ENCODE data around the gene PDHX.
"Not testable (repeated sequence)": the region's sequence is repeated elsewhere in the genome, so short reads cannot be mapped to it uniquely, and the experiment has no call there.

PDHX gene

DNA sequence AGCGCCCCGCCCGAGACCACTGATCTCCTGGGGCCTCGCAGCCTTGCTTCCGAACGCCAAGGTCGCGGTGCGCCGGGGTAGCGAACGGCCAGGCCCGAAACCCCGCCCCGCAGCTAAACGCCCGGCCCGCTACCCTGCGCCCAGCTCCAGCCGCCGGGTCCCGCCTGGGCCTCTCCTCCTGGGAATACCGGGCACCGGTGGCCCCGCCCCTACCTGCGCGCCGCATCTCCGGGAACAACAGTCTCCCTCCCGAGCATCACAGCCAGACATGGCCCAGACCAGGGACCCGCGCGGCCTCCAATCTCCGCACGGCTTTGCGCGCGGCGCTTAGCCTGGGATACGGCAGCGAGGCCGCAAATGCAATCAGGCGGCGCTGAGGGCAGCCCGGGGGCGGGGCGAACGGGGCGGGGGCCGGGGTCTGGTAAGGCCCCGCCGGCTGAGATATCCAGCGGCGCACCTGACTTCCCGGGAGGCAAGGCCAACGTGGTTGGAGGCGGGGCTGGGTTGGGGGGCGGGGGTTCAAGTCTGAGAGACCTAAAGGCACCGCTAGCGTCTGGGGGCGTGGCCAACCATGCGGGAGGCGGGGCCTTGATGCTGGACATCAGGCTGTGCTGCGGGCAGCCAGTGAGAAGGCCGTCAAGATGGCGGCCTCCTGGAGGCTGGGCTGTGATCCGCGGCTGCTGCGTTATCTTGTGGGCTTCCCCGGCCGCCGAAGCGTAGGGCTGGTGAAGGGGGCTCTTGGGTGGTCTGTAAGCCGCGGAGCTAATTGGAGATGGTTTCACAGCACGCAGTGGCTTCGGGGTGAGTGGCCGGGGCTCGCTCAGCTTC lies at the start of gene PDHX, which contains the start of gene APIP:
TSS of gene PDHX (plus strand) at position 604 of the 828 bp plus-strand sequence. CDS start at position 642, 38 bp downstream.
TSS of gene APIP (minus strand) at position 365 of the 828 bp plus-strand sequence. CDS start at position 270, 95 bp downstream.
- peak; percentile 96 for DNase-seq

GRCh38 chr11:34869425-34869824 lies 47.0 kb upstream of the PDHX start:
- no peak for DNase-seq

DNA sequence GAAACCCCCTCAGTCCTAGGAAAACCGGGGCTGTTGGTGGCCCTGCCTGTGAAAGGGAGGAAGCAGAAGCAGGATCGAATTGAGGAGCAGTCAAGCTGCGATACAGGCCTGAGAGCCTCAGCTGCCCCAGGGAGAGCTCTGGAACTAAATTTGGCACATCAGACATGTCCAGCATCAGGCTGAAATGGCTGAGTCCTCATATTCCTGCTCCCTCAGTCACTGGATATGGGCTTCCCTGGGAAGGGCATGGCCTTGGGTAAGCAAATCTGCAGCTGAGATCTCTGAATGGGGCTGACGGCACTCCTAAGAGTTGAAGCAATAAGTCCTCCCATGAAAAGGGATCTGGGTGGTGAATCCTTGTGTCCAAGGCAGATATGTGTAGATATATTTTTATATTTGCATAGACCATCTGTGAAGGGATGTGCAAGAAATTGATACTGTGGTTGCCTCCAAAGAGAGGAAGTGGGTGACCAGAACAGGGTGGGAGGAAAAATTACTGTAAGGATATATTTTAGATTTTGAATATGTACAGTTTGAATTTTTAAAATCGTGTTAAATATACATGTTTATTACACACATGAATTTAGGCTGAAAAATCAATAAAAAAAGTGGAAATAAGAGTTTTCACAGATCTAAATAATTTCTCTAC lies 45.7 kb upstream of the PDHX start:
- DNase-seq, result no peak

DNA sequence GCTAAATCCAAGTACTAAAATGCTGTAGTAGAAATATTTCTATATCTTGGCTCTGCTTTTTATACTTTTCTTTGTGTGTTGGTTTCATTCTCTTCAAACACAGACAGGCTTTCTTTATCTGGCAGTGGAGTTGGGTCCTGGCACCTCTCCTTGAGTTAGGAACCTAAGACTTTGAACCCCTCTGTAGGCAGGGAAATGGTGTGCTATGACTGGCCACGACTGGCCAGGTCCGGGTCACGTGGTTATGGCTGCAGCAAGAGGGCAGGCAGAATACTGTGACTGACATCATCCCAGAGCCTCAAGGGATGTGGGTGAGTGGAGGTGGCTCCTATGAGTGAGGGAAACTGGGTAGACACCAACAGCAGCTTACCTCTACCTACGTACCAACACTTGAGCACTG lies 42.2 kb upstream of the PDHX start:
- DNase-seq, result no peak

DNA sequence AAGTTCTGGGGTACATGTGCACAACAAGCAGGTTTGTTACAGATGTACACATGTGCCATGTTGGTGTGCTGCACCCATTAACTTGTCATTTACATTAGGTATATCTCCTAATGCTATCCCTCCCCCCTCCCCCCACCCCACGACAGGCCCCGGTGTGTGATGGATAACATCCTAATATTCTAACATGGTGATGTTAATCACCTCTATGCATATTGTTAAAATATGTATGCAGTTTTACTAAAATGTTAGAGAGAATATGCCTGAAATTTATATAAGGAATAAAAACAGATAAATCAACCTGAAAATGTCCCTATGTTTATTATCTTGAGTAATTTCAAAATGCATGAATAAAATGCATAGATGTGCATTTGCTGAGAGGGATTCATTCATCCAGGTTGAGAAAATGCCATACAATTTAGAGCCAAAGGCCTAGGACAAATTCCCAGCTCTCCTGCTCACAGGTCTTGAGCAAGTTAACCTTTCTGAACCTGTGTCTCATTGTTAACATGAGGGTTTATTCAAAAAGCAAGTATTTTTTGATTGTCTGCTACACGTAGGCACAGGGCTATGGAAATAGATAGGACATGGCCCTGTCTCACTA lies 38.9 kb upstream of the PDHX start:
- DNase-seq, result no peak

- DNase-seq, result no peak
These were observed 34.5 kb upstream of the PDHX start for GRCh38 chr11:34881900-34882299.

DNA sequence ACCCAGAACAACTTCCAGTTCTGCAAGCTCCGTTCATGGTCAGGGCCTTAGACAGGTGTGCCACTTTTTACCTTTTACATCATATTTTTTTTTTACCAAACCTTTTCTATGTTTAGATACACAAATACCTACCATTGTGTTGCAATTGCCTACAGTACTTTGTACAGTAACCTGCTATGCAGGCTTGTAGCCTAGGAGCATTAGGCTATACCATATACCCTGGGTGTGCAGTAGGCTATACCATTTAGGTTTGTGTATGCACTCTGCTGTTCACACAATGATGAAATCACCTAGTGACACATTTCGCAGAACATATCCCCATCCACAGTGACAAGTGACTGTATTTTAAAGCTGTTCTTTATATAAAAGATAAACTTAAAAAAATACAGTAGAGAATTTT lies 29.8 kb upstream of the PDHX start:
- no peak for DNase-seq

DNA sequence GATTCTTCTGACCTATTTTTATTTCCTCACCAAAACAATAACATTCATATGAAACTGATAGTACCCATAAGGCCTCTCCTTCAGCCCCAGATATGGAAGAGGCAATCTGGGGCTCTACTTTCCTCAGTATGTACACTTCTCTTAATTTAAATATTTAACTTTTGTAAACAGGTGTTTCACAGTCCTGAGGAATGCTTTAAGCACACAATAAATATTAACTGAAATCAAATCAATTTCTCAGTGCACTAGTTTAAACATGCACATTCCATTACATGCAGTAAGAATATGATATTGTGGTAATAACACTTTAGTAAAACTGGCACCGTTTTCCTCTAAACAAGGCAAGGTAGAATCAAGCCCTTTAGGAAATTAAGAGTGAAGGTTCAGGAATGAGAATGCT lies 29.2 kb upstream of the PDHX start:
- DNase-seq, result no peak

DNA sequence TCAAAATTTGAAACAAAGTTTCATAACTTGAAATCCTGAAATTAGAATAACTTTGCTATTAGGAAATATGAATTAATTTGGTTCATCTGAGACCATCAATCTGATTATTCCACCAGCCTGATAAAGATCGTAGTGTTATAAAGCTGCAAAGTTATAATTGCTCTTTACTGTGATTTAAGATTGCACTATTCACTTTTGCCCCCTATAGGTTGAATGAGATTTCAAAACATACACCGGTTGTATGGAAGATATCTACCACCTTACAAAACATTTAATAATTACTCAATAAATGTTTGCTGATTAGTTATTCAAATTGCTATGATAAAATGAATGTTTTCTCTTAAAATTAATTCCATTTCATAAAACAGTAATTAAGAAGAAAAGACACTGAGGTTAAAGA lies 26.3 kb upstream of the PDHX start:
- DNase-seq, result no peak

- DNase-seq, result no peak
These were observed 25.6 kb upstream of the PDHX start for GRCh38 chr11:34890812-34891211.

DNA sequence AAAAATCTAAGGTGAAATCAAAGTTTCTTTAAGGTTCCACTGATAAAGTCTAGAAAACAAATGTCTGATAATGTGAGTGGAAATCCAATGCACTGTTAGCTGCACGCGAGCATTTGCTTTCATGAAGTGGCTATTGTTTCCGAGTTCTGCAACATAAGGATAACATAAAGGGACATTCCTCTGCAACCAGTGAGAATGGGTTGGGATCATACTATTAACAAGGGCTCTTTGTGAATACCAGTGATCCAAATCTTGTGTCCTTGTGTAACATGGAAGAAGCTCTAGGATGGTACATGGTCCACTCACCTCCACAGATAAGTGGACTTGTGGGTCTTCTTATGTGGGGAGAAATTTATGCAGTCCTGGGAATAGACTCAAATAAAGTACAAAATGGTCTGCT lies 24.8 kb upstream of the PDHX start:
- no peak for DNase-seq

GRCh38 chr11:34893416-34893815 lies 23.0 kb upstream of the PDHX start:
- no peak for DNase-seq

GRCh38 chr11:34896191-34896590 lies 20.2 kb upstream of the PDHX start:
- not testable (repeated sequence) for DNase-seq

GRCh38 chr11:34897171-34897870 lies 19.1 kb upstream of the PDHX start:
- no peak for DNase-seq

DNA sequence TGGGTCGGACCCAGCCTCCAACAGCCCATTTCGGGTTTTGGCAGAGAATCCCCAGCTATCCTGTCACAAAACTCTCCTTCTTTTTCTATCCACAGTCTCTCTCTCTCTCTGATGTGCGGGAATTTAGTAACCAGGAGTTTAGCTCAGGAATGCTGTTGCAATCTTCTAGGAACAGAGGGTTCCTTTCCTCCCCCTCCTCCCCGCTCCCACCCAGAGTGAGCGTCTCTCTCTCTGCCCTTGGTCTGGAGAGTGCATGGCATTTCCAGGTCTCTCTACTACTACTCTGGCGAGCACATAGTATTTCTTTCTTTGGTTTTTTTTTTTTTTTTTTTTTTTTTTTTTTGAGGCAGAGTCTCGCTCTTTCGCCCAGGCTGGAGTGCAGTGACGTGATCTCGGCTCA lies 17.9 kb upstream of the PDHX start:
- DNase-seq, result no peak

DNA sequence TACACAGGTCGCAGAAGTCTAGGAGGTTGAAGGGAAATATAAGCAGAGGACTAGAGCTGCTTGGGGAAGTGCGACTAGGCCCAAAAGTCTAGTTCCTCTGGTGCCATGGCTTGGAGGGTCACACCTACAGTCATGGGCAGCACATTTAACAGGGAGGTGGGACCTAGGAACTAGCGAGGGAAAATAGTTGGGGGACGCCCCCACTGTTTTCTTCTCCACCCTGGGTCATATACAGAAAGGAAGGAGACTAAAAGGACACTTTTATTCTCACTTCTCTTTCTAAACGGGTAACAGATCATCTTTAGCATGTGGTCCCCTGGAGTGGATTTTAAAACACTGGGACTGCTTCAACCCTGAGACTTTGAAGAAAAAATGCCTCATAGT lies 16.8 kb upstream of the PDHX start:
- DNase-seq, result no peak

DNA sequence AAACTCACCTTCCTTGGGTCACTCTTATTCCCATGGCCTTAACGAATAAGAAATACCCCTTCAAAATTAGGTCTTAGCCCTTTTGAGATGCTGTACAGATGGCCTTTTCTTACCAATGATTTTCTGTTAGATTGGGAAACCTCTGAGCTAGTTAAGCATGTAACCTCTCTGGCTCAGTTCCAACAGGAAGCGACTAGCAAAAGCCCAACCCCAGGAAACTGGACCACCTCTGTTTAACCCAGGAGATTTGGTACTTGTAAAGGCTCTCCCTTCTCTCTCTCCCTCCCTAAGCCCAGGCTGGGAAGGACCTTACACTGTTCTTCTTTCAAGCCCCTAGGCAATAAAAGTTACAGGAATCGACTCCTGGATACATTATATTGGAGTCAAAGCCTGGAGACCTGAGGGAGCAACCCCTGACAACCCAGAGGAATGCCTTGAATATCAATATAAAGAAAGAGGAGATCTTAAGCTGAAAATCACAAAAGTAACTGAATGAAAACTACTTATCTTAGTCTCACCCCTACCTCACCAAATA lies 11.9 kb upstream of the PDHX start:
- no peak for DNase-seq

- no peak for DNase-seq
These were observed 10.8 kb upstream of the PDHX start for GRCh38 chr11:34905666-34906065.

- no peak for DNase-seq
These were observed 8.4 kb upstream of the PDHX start for GRCh38 chr11:34907934-34908593.

- no peak for DNase-seq
These were observed 7.0 kb upstream of the PDHX start for GRCh38 chr11:34909415-34909814.

DNA sequence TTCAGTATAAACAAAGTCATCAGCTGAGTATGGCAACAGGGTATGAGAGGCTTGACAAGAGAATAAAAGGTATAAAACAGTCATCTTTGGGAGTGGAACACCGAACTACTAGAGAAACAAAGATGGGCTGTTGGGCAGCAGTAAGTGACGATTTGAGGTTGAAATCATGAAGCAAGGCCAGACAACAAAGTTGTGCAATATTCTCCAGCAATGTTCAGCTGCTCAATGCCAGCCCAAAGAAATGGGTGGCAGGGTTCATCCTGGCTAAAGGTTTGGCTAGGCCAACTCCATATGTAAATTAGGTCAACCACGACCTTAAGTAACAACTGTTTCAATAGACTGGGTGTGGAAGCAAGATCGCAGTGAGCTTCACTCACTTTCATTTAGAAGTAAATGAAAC lies 6.5 kb upstream of the PDHX start:
- no peak for DNase-seq

GRCh38 chr11:34910817-34911216 lies 5.6 kb upstream of the PDHX start:
- DNase-seq, result no peak

DNA sequence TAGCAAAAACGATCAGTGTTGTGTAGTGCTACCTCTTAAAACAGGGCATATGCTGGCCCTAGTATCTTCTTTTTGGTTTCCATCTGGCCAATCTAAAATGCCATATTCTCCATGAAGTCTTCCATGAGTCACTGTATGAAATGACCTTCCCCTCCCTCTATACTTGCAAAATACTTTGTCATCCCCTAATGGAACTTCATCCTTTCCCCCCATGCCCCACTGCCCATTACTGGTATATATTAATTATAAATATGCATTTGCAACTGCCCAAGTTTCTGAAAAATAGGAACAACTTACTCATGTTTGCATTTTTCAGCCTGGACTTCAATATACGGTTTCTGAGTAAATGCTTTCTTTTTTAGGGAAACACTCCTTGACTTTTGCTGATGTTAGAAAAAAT lies 4.7 kb upstream of the PDHX start:
- no peak for DNase-seq

All from activated gamma-delta T cell treated with Interleukin-2 at 50 U/mL for 16 hours (primary cell).